Fibroblast of peridontal ligament (primary cell): ENCODE data around the gene MGAT4B.

ENCODE experiments used
- DNase-seq: peaks from one replicate; pipeline ENCODE4 v3.0.0-alpha.2; 2010; ENCODE audit errors: extremely low read depth

Gene MGAT4B

GRCh38 chr5:179771311-179771895 is 35.3 kb downstream of the MGAT4B start:
- DNase-seq: no peak

- DNase-seq: no peak
Measured at GRCh38 chr5:179769796-179770195, 36.9 kb downstream of the MGAT4B start.

- no peak for DNase-seq
Measured at GRCh38 chr5:179769271-179769670, 37.4 kb downstream of the MGAT4B start.

GRCh38 chr5:179768326-179769085 is 38.2 kb downstream of the MGAT4B start:
- no peak for DNase-seq

DNA sequence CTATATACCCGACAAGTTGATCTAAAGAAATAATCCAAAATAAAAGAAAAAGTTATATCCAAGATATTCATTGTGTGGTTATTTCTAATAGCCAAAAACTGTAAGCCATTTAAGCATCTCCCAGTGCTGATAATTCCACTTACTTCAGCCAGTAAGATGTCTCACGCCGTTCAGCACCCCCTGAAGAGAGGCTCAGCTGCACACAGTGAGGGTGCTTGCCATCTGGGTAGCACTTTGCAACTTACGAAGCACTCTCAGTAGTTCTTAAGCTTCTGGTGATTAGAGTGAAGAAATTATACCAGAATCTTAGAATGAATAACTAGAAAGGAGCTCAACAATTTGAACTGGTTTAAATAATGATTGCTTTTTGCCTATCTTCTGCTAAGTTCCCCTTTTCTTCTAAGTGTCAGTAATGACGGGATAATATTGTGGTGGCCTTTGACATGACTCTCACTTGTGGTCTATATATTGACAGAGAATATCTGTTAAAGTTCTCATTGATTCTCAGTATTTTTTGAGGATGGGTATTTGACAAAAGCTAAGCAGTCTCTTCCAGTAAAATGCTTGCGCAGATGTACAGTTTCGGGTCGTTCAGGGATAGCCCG is 39.1 kb downstream of the MGAT4B start:
- DNase-seq: no peak

GRCh38 chr5:179766726-179767455 is 39.8 kb downstream of the MGAT4B start:
- DNase-seq: no peak

- DNase-seq: peak; percentile 23
Measured at GRCh38 chr5:179766021-179766725, 40.5 kb downstream of the MGAT4B start.

DNA sequence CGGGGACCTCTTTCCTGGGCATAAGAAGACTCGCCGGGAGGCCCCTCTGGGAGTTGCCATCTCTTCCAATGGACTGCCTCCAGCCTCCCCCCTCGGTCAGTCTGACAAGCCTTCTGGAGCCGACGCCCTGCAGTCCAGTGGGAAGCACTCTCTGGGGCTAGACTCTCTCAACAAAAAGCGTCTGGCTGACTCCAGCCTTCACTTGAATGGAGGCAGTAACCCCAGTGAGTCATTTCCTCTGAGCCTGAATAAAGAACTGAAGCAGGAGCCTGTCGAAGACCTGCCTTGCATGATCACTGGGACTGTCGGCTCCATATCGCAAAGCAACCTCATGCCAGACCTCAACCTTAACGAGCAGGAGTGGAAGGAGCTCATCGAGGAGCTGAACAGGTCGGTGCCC is 41.3 kb downstream of the MGAT4B start:
- DNase-seq: peak; percentile 81

DNA sequence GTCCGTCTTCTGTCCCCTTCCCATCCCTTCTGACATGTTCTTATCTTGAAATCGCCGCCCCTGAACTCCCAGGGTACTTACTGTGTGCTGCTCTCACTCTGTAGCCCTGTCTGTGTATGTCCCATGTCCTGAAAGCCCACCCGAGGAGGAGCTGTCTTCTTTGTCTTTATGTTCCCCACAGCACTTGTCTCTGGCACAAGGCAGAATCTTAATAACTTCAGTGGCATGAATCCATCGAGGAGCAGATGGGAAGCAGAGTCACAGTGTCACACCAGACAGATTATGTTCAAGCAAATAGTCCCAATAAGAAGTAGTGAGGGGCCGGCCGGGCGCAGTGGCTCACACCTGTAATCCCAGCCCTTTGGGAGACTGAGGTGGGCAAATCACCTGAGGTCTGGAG is 42.6 kb downstream of the MGAT4B start:
- no peak for DNase-seq

GRCh38 chr5:179763215-179763945 is 43.3 kb downstream of the MGAT4B start:
- peak; percentile 84 for DNase-seq

DNA sequence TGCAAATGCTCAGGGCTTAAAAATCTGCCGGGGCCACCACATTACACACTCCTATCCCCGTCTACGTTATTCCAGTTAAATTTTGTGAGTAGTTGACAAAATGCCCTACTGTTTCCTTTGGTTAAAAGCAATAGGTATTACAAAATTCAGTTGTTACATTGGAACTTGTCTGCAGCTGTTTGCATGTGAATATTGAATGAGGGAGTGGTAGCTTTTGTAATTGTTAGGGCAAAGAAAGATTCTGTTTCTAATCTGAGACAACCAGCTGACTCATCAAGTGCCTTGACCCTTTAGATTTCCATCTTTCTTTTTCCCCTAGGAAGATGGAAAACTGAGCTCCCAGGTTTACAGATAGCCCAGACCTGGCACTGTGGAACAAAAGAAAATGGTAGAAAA is 43.9 kb downstream of the MGAT4B start:
- peak; percentile 87 for DNase-seq

DNA sequence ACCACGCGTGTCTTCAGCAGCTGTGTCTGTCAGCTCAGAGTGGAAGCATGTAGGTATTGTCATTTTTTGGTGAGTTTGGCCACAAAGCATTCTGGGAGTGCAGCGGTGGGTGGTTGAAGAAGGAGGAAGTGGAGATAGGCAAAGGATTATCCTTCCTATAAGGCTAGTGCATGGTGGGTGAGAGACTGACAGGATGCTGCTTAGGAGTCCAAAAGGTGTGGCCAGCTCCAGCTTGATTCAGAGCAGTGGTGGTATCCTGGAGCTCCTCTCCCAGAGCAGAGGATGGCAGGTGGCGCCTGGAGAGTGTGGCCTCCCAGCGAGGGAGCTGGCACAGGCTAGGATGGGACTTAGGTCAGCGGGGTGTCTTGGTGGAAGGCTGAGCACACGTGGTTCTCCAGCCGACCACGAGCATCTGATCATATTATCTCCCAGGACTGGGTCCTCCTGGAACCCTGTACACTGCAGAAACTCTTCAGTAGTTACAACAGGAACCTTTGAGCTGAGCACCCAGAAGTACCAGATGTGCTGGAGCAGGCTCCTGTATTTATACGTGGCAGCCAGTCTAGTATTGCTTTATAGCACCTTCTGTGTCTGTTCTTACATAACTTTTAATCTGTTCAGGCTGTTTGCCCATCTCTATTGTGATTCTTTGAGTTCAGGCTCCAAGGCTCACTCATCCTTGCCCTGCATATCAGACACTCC is 44.4 kb downstream of the MGAT4B start:
- DNase-seq: no peak

- no peak for DNase-seq
Measured at GRCh38 chr5:179759581-179760551, 46.8 kb downstream of the MGAT4B start.

DNA sequence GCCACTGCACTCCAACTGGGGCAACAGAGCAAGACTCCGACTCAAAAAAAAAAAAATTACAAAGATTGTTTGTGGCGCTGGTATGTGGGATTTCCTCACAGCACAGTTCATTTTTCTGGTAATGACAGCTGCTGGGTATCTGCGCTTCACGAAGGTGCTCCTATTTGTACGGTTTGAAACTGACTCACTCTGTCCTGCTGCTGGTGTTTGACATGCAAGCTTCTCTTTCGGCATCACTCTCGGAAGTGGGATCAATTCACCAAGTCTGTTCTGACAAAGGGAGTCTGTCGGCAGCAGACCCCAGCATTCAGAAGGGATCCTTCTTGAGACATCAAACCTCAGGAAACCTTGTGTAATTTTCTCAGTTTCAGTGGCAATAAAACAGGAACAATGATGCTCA is 47.7 kb downstream of the MGAT4B start:
- DNase-seq: no peak

DNA sequence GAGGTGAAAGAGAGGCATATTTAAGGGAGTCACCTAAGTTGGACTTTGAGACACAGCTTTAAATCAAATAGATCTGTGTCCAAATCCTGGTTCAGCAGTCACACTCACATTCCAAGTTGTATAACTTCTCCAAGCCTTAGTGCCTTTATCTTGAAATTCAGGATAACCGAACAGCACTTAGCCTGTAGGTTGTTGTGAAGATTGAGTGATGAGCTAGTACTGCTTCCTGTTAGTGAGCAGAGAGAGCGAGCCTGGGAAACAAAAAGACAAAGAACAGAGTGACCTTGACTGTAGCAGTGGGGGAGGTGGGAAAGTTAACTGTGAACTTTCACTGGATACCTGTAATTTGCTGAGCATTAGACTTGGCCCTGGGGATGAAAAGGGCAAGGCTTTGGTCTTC is 51.6 kb downstream of the MGAT4B start:
- DNase-seq: no peak

- DNase-seq: no peak
Measured at GRCh38 chr5:179753971-179754370, 52.7 kb downstream of the MGAT4B start.

DNA sequence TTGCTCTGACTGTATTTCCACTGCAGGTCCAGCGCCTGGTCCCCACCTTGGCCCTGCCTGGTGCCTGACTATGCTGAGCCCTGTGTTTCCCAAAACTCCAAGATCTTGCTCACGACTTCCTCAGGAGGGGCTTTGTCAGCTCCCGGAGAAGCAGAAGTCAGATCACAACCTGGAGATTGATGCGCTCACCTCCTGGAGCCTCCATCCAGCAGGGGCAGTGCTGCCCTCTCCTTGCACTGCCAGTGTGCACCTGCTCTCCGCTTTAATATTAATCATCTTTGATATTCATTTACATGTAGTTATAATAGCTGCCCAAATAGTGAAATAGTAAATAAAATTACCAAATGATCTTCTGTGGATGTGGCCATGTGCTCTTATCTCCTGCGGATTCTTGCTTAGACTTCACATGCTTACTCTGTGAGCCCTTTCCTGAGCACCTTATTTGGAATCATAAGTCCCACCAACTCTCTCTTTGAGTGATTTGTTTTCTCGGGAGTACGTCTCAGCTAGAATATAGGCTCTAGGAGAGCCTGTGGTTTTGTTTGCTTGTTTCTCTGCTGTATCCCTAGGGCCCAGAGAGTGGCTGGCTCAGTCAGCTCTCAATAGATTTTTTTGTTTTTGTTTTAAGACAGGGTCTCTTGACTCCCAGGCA is 56.7 kb downstream of the MGAT4B start:
- DNase-seq: no peak

DNA sequence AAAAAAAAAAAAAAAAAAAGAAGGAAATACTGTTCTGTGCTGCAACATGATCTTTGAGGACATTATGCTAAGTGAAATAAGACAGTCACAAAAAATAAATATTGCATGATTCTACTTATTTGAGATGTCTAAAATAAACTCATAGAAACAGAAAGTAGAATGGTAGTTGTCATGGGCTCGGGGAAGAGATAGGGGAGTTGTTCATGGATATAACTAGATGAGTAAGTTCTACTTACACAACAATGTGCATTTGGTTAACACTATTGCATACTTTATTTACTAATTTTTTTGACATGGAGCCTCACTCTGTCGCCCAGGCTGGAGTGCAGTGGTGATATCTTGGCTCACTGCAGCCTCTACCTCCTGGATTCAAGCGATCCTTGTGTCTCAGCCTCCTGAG is 58.9 kb downstream of the MGAT4B start:
- DNase-seq: no peak
